WTC11 (cell line): ENCODE results near the gene AQP4. TPM values are rescaled to one million over a fixed set of nuclear protein-coding genes. Genes with fewer than 3 reads are reported as not detected.

Experiments used
- ATAC-seq: fragments of 200-7000 bp; cut with Tn5 transposase; 2 replicates; pipeline ENCODE4 v1.10.0; 2021; ENCODE audit warnings: mild to moderate bottlenecking, moderate library complexity
- Bru-seq: library from RNA; stranded (reverse); fragments of 400-500 nt; gene quantifications from one replicate; lab custom pipeline; 2021; lab: Mats Ljungman, UMichigan
- CTCF ChIA-PET: fragments of 300-600 bp; sonication (Branson Sonifier 250); formaldehyde crosslinking; loops from one replicate; lab custom pipeline; 2021; ENCODE audit warnings: antibody characterized with exemption; lab: Charles Lee
- POLR2A ChIA-PET: fragments of 350-600 bp; sonication (Branson Sonifier 250); formaldehyde crosslinking; loops from one replicate; lab custom pipeline; 2021; ENCODE audit warnings: antibody characterized with exemption; lab: Charles Lee
- DNase-seq: peaks from one replicate; pipeline ENCODE4 v3.0.0; 2021; ENCODE audit warnings: low spot score
- H3K27ac Mint-ChIP-seq: 2 replicates; pipeline ENCODE4 v1.8.0; 2021; ENCODE audit warnings: mixed read lengths
- H3K27me3 Mint-ChIP-seq: 2 replicates; pipeline ENCODE4 v1.8.0; 2021; ENCODE audit warnings: low read depth, mild to moderate bottlenecking, moderate library complexity, mixed read lengths
- H3K36me3 Mint-ChIP-seq: 2 replicates; pipeline ENCODE4 v1.8.0; 2021; ENCODE audit warnings: mixed read lengths
- H3K4me1 Mint-ChIP-seq: 2 replicates; pipeline ENCODE4 v1.8.0; 2022; ENCODE audit warnings: mixed read lengths
- H3K4me3 Mint-ChIP-seq: 2 replicates; pipeline ENCODE4 v1.8.0; 2021; ENCODE audit warnings: mild to moderate bottlenecking, moderate library complexity, mixed read lengths
- H3K9me3 Mint-ChIP-seq: 2 replicates; pipeline ENCODE4 v1.8.0; 2021; ENCODE audit warnings: mixed read lengths
- ATF1 ChIP-seq: sonication (generic); formaldehyde crosslinking; IDR thresholded peaks from 2 replicates; pipeline ENCODE4 v1.8.1; 2023; ENCODE audit warnings: mild to moderate bottlenecking, moderate library complexity, missing genetic modification reagents
- E2F1 ChIP-seq: sonication (generic); formaldehyde crosslinking; IDR thresholded peaks from 2 replicates; pipeline ENCODE4 v1.8.0; 2022; ENCODE audit warnings: mild to moderate bottlenecking, missing genetic modification reagents
- FOXJ3 ChIP-seq: sonication (generic); formaldehyde crosslinking; IDR thresholded peaks from 2 replicates; pipeline ENCODE4 v1.9.0; 2021; ENCODE audit warnings: missing genetic modification reagents, mild to moderate bottlenecking, borderline replicate concordance
- FOXK1 ChIP-seq: sonication (generic); formaldehyde crosslinking; IDR thresholded peaks from 2 replicates; pipeline ENCODE4 v1.8.0; 2022; ENCODE audit warnings: mild to moderate bottlenecking, moderate library complexity, missing genetic modification reagents
- HMGA2 ChIP-seq: fragments of 250-450 bp; sonication (Bioruptor Pico); IDR thresholded peaks from 2 replicates; pipeline ENCODE4 v1.4.0; 2021; ENCODE audit warnings: mild to moderate bottlenecking, moderate library complexity
- MAX ChIP-seq: sonication (generic); formaldehyde crosslinking; IDR thresholded peaks from 2 replicates; pipeline ENCODE4 v1.8.0; 2022; ENCODE audit warnings: mild to moderate bottlenecking, missing genetic modification reagents
- NFYB ChIP-seq: sonication (generic); formaldehyde crosslinking; conservative IDR thresholded peaks from 2 replicates; pipeline ENCODE4 v1.8.0; 2022; ENCODE audit warnings: low read depth, missing genetic modification reagents
- SMAD3 ChIP-seq: sonication (generic); formaldehyde crosslinking; IDR thresholded peaks from 2 replicates; pipeline ENCODE4 v1.8.0; 2022; ENCODE audit warnings: missing genetic modification reagents, mild to moderate bottlenecking, borderline replicate concordance
- TEAD4 ChIP-seq: sonication (generic); formaldehyde crosslinking; IDR thresholded peaks from 2 replicates; pipeline ENCODE4 v1.8.0; 2022; ENCODE audit warnings: mild to moderate bottlenecking, missing genetic modification reagents
- ZNF121 ChIP-seq: sonication (generic); formaldehyde crosslinking; IDR thresholded peaks from 2 replicates; pipeline ENCODE4 v1.8.0; 2023; ENCODE audit warnings: missing genetic modification reagents
- ZNF263 ChIP-seq: sonication (generic); formaldehyde crosslinking; IDR thresholded peaks from 2 replicates; pipeline ENCODE4 v1.8.1; 2022; ENCODE audit warnings: low read depth, mild to moderate bottlenecking, moderate library complexity, missing genetic modification reagents
- ZNF317 ChIP-seq: sonication (generic); formaldehyde crosslinking; IDR thresholded peaks from 2 replicates; pipeline ENCODE4 v1.8.1; 2023; ENCODE audit warnings: low read depth, mild to moderate bottlenecking, moderate library complexity, missing genetic modification reagents, borderline replicate concordance
- ZNF416 ChIP-seq: fragments of 250-450 bp; sonication (Bioruptor Pico); IDR thresholded peaks from 2 replicates; pipeline ENCODE4 v1.9.0; 2021; ENCODE audit warnings: mild to moderate bottlenecking, inconsistent platforms
- ZNF671 ChIP-seq: fragments of 250-450 bp; sonication (Bioruptor Pico); IDR thresholded peaks from 2 replicates; pipeline ENCODE4 v1.8.0; 2021; ENCODE audit warnings: mild to moderate bottlenecking
- long read RNA-seq, 3 experiments: library from RNA in 1 of 3; library from capped mRNA in 1 of 3; library from polyadenylated mRNA in 1 of 3; unstranded in 2 of 3; stranded (forward) in 1 of 3; transcript quantifications; one replicate each; pipeline ENCODE4 v2.0.0, GENCODE V29; 2021
- total RNA-seq: library from RNA; stranded (reverse); gene quantifications from 3 replicates; pipeline ENCODE4 v1.2.3, GENCODE V29; 2021
- TF ChIP-seq, protein P1 (sequence below): fragments of 250-450 bp; sonication (Bioruptor Pico); IDR thresholded peaks from 2 replicates; pipeline ENCODE4 v1.9.0; 2021; ENCODE audit warnings: mild to moderate bottlenecking
- TF ChIP-seq, protein P2 (sequence below): sonication (generic); formaldehyde crosslinking; IDR thresholded peaks from 2 replicates; pipeline ENCODE4 v1.8.0; 2022; ENCODE audit warnings: mild to moderate bottlenecking, missing genetic modification reagents

The AQP4 gene
- total RNA-seq (2.8 to 4.5 TPM (median 3.7 TPM) in 3 replicates), Bru-seq, nascent RNA (percentile 39 among the genes with signal in this experiment)
- long read RNA-seq, experiment 1, partial matches to known transcripts: 4 of 43 reads
- long read RNA-seq, experiment 1, other reads (novel, unspliced or antisense): 39 of 43 reads
- long read RNA-seq, experiment 2, partial matches to known transcripts: 0 of 4 reads
- long read RNA-seq, experiment 2, other reads (novel, unspliced or antisense): 3 of 4 reads
- long read RNA-seq, experiment 3, partial matches to known transcripts: 0 of 1 reads
- long read RNA-seq, experiment 3, other reads (novel, unspliced or antisense): 1 of 1 reads

DNA sequence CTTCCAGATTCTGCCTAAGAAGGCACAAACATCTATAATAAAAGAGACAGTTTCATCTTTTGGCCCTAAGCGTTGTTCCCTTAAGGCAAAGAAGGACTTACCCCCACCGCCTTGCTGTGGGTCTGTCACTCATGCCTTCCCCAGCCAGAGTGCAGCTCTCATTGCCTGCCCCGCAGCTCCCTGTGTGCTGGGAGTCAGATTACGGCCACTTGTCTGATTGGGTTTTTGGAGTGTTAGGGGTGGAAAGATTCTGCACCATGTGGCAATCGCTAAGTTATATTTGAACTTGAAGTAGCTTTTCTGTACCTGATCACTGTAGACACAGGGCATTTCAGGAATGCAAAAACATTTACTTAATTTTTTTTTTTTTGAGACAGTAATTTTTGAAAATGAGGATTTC, at the start of gene AQP4:
AQP4 (minus strand) TSS at position 151 of the 400 bp plus-strand sequence; CDS start at position 133, 18 bp downstream.
- ChIA-PET CTCF (interaction anchor here (0.9 to 1.8 kb wide), 5 partner anchors 25 to 885 kb away, joined by 3 to 5 read pairs (median 4); no protein-coding TSS in a partner anchor), POLR2A (interaction anchor here (0.7 kb wide), 1 partner anchor 357 kb away, joined by 3 read pairs; no protein-coding TSS in a partner anchor)
- peaks cover 36% of the 10 kb centered on the region for H3K4me1 Mint-ChIP-seq
- DNase-seq (no peak), ATAC-seq (peak; percentile 50)
- H3K36me3 Mint-ChIP-seq: no peaks in the 10 kb centered on the region
- H3K27me3 Mint-ChIP-seq: peaks cover 11% of the 10 kb centered on the region
- H3K27ac Mint-ChIP-seq: no peak within 1 kb of the TSS
- no peak for TF ChIP-seq NFYB (CRISPR knock-in tag)
- no peak for TF ChIP-seq ZNF416 (CRISPR knock-in tag)
- H3K9me3 Mint-ChIP-seq: no peaks in the 10 kb centered on the region
- H3K4me3 Mint-ChIP-seq: no peak within 1 kb of the TSS

DNA sequence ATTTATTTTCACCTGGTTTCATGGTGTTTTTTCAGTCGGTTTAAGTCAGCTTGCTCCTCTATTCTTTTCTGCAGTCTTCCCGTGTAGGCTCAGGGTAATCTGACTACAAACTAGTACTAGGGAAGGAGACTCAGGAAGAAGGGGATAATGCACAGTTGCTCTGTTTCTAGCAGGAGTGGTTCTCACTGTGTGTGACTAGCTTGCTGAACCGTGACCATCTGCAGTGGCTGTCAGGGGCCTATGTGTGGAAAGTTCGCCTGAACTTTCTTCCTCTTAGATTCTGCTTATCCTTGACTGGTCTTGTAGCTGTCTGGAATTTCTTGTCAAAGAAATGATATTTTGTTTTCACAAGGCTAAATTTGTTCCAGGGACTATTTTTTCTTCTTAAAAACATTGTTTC, 46.3 kb upstream of the AQP4 start:
- DNase-seq: no peak
- POLR2A ChIA-PET: no interaction called here
- peaks cover 6% of the 10 kb centered on the region for H3K36me3 Mint-ChIP-seq
- no peak for TF ChIP-seq ZNF121 (CRISPR knock-in tag)
- TF ChIP-seq, all 79 proteins: peak for 0
- H3K27me3 Mint-ChIP-seq: peaks cover 2% of the 10 kb centered on the region; the same call in 1 of the 2 replicates
- peaks cover 15% of the 10 kb centered on the region for H3K4me1 Mint-ChIP-seq
- H3K27ac Mint-ChIP-seq: no peak overlapping the region
- peak; percentile 28; the same call in 1 of the 2 replicates for ATAC-seq
- H3K9me3 Mint-ChIP-seq: peaks cover 10% of the 10 kb centered on the region
- CTCF ChIA-PET: interaction anchor here (0.9 kb wide), 1 partner anchor 94 kb away, joined by 3 read pairs; no protein-coding TSS in a partner anchor
- no peak overlapping the region for H3K4me3 Mint-ChIP-seq

GRCh38 chr18:26909599-26910290, 44.2 kb upstream of the AQP4 start:
- TF ChIP-seq MAX (CRISPR knock-in tag) (no peak), E2F1 (CRISPR knock-in tag) (no peak), ZNF263 (CRISPR knock-in tag) (peak; percentile 36; the same call in 1 of the 2 replicates), ZNF671 (CRISPR knock-in tag) (no peak), FOXJ3 (no peak), HMGA2 (CRISPR knock-in tag) (no peak)
- ChIA-PET CTCF (no interaction called here), POLR2A (no interaction called here)
- DNase-seq (no peak), ATAC-seq (peak; percentile 82)
- peaks cover under 1% of the 10 kb centered on the region; the same call in 1 of the 2 replicates for H3K36me3 Mint-ChIP-seq
- peaks cover 15% of the 10 kb centered on the region for H3K4me1 Mint-ChIP-seq
- H3K4me3 Mint-ChIP-seq: no peak overlapping the region
- no peak overlapping the region for H3K27ac Mint-ChIP-seq
- peaks cover 27% of the 10 kb centered on the region for H3K9me3 Mint-ChIP-seq
- H3K27me3 Mint-ChIP-seq: peaks cover 2% of the 10 kb centered on the region; the same call in 1 of the 2 replicates

DNA sequence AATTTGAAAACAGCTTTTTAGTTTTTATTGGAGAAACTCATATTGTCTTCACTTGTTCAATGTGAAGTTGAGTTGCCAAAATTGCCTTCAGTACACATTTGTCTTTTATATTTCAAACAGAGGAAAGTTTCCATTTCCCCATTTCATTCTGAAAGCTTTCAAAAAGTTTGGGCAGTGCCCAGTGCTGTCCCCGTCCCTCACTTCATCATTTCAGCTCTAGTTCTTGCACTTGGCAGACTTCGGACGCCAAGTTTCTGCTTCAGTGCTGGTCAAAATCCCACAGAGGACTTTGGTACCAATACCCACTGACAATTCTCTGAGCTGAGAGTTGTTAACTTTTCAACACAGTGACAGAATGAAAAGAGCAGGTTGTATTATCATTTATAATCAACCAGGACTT, 43.4 kb upstream of the AQP4 start:
- H3K36me3 Mint-ChIP-seq: peaks cover 9% of the 10 kb centered on the region
- CTCF ChIA-PET: no interaction called here
- peaks cover 15% of the 10 kb centered on the region for H3K4me1 Mint-ChIP-seq
- DNase-seq (no peak), ATAC-seq (no peak)
- peaks cover 36% of the 10 kb centered on the region for H3K9me3 Mint-ChIP-seq
- H3K4me3 Mint-ChIP-seq: no peak overlapping the region
- POLR2A ChIA-PET: no interaction called here
- H3K27ac Mint-ChIP-seq: no peak overlapping the region
- TF ChIP-seq ZNF317 (CRISPR knock-in tag) (no peak), ATF1 (CRISPR knock-in tag) (no peak), FOXK1 (CRISPR knock-in tag) (no peak), ZNF263 (CRISPR knock-in tag) (no peak), TEAD4 (CRISPR knock-in tag) (no peak), SMAD3 (CRISPR knock-in tag) (no peak)
- TF ChIP-seq, protein P1, sequence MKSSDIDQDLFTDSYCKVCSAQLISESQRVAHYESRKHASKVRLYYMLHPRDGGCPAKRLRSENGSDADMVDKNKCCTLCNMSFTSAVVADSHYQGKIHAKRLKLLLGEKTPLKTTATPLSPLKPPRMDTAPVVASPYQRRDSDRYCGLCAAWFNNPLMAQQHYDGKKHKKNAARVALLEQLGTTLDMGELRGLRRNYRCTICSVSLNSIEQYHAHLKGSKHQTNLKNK (CRISPR knock-in tag): no peak
- TF ChIP-seq, protein P2, sequence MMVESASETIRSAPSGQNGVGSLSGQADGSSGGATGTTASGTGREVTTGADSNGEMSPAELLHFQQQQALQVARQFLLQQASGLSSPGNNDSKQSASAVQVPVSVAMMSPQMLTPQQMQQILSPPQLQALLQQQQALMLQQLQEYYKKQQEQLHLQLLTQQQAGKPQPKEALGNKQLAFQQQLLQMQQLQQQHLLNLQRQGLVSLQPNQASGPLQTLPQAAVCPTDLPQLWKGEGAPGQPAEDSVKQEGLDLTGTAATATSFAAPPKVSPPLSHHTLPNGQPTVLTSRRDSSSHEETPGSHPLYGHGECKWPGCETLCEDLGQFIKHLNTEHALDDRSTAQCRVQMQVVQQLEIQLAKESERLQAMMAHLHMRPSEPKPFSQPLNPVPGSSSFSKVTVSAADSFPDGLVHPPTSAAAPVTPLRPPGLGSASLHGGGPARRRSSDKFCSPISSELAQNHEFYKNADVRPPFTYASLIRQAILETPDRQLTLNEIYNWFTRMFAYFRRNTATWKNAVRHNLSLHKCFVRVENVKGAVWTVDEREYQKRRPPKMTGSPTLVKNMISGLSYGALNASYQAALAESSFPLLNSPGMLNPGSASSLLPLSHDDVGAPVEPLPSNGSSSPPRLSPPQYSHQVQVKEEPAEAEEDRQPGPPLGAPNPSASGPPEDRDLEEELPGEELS (CRISPR knock-in tag): no peak
- TF ChIP-seq, all 79 proteins: peak for 0
- peaks cover 8% of the 10 kb centered on the region for H3K27me3 Mint-ChIP-seq
